GM12874 (cell line): ENCODE measurements around the gene MAP1LC3B.

Experiments used
- CTCF ChIP-seq: IDR thresholded peaks from 2 replicates; pipeline ENCODE4 v1.5.1; 2011; ENCODE audit warnings: low read depth, mild to moderate bottlenecking, control low read depth, low read length, moderate library complexity; ENCODE audit not compliant: insufficient read depth

The MAP1LC3B gene

GRCh38 chr16:87345726-87346424 lies 46.3 kb upstream of the MAP1LC3B start:
- TF ChIP-seq CTCF = no peak

GRCh38 chr16:87346517-87347060 lies 45.5 kb upstream of the MAP1LC3B start:
- no peak for TF ChIP-seq CTCF

DNA sequence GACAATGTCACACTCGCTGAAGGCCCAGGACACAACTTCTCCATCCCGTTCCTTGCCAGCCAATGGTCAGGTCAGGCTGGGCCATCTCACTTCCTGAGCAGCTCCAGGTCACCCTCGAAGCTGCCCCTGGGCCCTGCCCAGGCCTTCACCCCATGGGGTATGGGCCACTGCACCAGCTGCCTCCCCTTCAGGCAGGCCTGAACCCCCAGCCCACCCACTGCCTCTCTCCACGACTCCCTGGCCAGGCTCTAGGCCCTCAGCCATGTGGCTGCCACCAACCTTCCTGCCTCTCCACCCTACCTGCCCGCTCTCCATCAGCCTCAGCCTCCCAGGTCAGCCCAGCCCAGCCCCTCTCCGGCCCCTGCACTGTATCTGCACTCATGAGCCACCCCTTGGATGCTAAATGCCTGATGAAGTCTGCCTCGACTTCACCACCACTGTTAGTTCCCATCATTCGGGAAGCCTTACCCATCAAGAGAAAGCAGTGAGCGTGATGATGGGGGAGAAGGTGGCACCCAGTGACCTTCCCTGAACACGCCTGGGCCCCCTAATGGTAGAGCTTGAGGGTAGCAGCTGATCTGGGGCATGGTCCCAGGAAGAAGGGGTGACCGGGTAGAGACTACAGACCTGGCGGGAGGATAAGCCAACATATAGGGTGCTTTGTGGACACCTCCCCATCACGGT lies 44.1 kb upstream of the MAP1LC3B start:
- 0 out of 2 replicates have a peak, but pooled peaks have one; percentile 9 for TF ChIP-seq CTCF

- no peak for TF ChIP-seq CTCF
These were observed 43.4 kb upstream of the MAP1LC3B start for GRCh38 chr16:87348616-87349157.

GRCh38 chr16:87350031-87350430 lies 42.1 kb upstream of the MAP1LC3B start:
- TF ChIP-seq CTCF = no peak

GRCh38 chr16:87350681-87351319 lies 41.3 kb upstream of the MAP1LC3B start:
- TF ChIP-seq CTCF = no peak

- no peak for TF ChIP-seq CTCF
These were observed 40.8 kb upstream of the MAP1LC3B start for GRCh38 chr16:87351320-87351698.
